ENCODE results near the gene ZNF282.
"Not testable (repeated sequence)": the region's sequence is repeated elsewhere in the genome, so short reads cannot be mapped to it uniquely, and the experiment has no call there.

ZNF282 gene

DNA sequence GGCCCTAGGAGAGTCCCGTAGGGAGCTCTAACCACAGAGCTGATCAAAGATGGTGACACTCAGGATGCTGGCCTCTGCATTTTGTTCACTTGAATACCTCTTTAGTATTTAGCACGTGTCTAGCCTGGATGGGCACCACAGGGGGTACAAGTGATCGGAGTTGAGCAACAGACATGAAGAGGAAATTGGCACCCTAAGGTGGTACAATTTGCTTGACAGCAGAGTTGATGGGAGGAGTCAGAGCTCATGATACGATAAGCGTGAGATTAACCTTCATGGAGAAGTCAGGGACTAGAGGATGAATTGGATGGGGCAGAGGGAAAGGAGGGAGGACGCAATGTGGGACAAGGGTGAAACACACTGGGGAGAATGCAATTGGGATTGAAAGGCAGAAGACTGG lies 34.2 kb downstream of the ZNF282 start:
- no peak overlapping the region for H3K4me3 ChIP-seq (replicated peaks; ENCODE audit: low read depth, low read length)
- TF ChIP-seq, protein P1, sequence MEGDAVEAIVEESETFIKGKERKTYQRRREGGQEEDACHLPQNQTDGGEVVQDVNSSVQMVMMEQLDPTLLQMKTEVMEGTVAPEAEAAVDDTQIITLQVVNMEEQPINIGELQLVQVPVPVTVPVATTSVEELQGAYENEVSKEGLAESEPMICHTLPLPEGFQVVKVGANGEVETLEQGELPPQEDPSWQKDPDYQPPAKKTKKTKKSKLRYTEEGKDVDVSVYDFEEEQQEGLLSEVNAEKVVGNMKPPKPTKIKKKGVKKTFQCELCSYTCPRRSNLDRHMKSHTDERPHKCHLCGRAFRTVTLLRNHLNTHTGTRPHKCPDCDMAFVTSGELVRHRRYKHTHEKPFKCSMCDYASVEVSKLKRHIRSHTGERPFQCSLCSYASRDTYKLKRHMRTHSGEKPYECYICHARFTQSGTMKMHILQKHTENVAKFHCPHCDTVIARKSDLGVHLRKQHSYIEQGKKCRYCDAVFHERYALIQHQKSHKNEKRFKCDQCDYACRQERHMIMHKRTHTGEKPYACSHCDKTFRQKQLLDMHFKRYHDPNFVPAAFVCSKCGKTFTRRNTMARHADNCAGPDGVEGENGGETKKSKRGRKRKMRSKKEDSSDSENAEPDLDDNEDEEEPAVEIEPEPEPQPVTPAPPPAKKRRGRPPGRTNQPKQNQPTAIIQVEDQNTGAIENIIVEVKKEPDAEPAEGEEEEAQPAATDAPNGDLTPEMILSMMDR (IDR thresholded peaks at IDR 0.05; ENCODE audit: low read length, missing control alignments), result no peak
- DNase-seq (ENCODE audit: low read depth), result no peak

DNA sequence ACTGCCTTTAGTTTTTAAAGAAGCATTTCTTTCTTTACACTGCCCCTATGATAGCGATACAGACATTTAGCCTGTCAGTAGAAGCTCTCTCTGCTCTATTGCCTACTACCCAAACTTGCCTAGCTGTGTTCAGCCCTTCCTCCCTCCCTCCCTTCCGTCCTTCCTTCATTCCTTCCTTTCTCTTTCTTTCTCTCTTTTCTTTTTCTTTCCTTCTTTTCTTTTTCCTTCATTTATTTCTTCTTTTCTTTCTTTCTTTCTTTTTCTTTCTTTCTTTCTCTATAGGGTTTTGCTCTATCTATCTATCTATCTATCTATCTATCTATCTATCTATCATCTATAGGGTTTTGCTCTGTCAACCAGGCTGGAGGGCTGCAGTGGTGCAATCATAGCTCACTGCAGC lies 37.0 kb downstream of the ZNF282 start:
- no peak overlapping the region for H3K4me3 ChIP-seq (replicated peaks; ENCODE audit: low read depth, low read length)
- DNase-seq (ENCODE audit: low read depth), result no peak
- TF ChIP-seq, protein P1 (IDR thresholded peaks at IDR 0.05; ENCODE audit: low read length, missing control alignments), result no peak

DNA sequence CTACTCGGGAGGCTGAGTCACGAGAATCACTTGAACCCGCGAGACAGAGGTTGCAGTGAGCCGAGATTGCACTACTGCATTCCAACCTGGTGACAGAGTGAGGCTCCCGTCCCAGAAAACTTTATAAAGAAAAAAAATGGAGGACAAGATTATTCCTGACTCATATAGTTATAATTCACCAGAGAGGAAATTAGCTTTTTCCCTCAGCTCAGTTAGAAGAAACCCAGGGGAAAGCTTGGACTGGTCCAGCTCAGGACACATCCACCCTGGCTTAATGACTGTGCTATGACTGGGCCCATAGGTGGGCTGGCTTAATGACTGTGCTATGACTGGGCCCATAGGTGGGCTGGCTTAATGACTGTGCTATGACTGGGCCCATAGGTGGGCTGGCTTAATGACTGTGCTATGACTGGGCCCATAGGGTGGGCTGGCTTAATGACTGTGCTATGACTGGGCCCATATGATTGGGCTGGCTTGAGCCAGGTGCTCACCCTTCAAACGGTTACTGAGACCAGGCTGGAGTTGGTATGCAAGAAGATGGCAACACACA lies 38.4 kb downstream of the ZNF282 start:
- H3K4me3 ChIP-seq (replicated peaks; ENCODE audit: low read depth, low read length), result not testable (repeated sequence)
- DNase-seq (ENCODE audit: low read depth), result peak; percentile 78

DNA sequence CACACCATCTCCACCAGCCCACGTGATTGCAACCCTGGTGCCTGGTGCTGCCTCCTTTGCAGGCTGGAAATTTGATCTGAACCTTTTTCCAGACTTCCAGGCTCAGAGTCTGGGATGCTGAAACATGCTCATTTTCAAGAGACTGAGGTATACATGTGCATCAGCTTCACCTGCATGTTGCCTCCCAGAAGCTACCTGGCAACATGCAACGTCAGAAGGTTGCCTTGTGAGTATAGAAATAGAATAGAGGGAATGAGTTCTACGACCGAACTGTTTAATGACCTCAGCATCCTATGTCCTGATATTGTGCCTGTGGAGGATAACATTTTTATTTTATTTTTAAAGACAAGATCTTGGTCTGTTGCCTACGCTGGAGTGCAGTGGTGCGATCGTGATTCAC lies 42.2 kb downstream of the ZNF282 start:
- H3K4me3 ChIP-seq (replicated peaks; ENCODE audit: low read depth, low read length), result no peak overlapping the region
- TF ChIP-seq, protein P1 (IDR thresholded peaks at IDR 0.05; ENCODE audit: low read length, missing control alignments), result no peak
- DNase-seq (ENCODE audit: low read depth), result no peak

DNA sequence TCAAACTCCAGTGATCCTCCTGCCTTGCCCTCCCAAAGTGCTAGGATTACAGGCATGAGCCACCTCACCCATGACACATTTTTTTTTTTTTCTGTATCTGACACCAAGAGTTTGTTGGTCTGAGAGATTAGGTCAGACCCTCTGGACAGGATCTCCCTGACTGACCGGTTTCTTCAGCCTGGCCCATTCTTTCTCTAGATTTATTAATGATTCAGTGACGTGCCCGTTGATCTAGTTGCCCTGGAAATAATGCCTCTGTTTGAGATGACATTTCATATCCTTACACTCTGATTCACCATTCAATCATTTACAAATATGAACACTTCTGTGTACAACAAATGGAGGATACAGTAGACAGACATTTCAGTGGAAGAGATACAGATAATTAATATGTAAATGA lies 42.7 kb downstream of the ZNF282 start:
- DNase-seq (ENCODE audit: low read depth), result no peak
- TF ChIP-seq, protein P1 (IDR thresholded peaks at IDR 0.05; ENCODE audit: low read length, missing control alignments), result no peak
- no peak overlapping the region for H3K4me3 ChIP-seq (replicated peaks; ENCODE audit: low read depth, low read length)

DNA sequence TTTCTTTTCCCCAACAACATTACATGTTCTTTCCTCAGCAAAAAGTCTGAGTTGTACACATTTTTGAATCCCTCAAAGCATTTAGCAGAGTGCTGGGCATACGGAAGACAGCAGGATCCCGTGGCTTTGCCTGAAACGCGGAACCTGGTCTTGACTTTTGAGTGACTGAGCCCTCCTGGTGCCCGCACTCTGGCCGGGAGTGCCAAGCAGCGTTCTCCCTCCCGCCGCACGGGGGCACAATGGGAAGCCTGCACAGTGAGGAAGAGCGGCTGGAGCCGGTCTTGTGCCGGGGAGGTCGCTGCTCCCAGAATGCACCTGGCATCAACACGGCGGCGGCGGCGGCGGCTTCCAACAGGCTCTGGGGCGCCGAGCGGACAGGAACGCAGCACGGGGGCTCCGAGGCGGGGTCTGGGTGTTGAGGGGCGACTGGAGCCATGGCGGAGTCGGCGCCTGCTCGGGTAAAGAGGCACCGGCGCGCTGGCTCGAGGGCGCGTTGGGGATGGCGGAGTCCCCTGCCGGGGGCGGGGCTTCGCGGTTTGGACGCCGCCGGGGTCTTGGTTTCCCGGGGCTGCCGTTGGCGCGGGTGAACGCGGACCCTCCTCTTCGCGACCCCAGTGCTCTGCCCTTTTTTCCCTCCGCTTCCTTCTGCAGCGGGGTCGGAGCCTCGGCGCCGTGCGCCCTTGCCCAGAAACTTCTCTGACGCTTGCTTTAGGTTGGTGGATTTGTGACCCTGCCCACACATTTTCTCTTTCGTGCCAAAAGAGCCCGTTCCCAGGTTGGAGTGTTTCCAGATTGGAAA lies 44.2 kb downstream of the ZNF282 start, which contains the start of gene ZNF212:
Gene ZNF212, plus strand, starts transcription at position 307 of the 799 bp plus-strand sequence. Its CDS starts 128 bp downstream, at position 435.
- DNase-seq (ENCODE audit: low read depth), result peak; percentile 84
- peak within 1 kb of the TSS; percentile 98 for H3K4me3 ChIP-seq (replicated peaks; ENCODE audit: low read depth, low read length)
- TF ChIP-seq, protein P1 (IDR thresholded peaks at IDR 0.05; ENCODE audit: low read length, missing control alignments), result peak; percentile 82

DNA sequence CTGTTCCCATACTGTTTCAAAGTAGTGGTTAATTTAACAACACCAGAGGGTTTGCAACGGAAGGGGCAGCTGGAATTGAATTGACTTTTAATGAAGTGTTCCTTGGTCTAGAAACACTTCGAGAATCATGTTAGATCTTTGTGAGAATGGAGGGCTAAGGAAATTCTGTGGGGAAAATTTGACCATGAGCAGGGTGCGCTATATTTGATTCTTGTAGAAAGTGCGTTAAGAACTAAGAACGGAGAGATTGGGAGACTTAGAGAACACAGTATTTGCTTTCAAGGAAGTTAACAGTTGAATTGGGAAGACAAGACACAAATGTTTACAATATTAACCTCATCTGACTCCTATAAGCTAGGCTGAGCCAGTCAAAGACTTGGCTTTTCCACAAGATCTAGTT lies 45.3 kb downstream of the ZNF282 start:
- TF ChIP-seq, protein P1 (IDR thresholded peaks at IDR 0.05; ENCODE audit: low read length, missing control alignments), result no peak
- no peak for DNase-seq (ENCODE audit: low read depth)
- H3K4me3 ChIP-seq (replicated peaks; ENCODE audit: low read depth, low read length), result peak overlapping the region; percentile 98
